Iris pigment epithelial cell (primary cell): ENCODE measurements around the gene LMX1B.
"Not testable (repeated sequence)": the region's sequence is repeated elsewhere in the genome, so short reads cannot be mapped to it uniquely, and the experiment has no call there.

Experiments
- DNase-seq: peaks from one replicate; pipeline ENCODE4 v3.0.0-alpha.2; 2011; ENCODE audit warnings: low read depth

LMX1B gene

DNA sequence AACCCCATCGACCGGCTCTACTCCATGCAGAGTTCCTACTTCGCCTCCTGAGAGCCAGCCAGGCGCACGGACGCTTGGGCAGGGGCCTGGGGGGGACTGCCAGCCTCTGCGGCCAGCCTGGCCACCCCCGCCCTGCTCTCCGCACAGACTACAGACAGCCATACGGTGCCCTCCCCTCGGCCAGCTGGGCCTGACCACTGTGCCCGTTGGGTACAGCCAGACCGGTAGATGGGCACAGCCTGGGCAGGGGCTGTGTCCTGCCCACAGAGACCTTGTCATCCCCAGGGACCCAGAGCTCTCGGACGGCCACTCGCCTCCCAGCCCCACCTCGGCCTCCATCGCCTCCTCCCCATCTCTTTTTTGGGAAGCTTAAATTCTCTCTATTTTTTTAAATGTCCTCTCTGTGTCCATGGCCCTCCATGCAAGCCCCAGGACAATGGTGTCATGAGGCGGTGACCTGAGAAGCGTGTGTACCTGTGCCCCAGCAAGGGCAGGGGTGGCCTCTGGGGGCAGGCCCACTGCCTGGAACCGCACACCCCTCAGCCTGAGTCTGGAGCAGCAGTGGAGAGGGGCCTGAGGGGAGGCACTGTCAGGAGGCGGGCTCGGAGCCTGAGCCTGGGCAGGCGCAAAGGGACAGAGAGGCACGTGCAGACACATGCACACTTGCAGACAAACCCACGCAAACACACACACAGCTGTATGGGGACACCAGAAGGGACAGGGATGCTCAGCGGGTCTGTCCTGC lies 82.8 kb downstream of the LMX1B start:
- no peak for DNase-seq

DNA sequence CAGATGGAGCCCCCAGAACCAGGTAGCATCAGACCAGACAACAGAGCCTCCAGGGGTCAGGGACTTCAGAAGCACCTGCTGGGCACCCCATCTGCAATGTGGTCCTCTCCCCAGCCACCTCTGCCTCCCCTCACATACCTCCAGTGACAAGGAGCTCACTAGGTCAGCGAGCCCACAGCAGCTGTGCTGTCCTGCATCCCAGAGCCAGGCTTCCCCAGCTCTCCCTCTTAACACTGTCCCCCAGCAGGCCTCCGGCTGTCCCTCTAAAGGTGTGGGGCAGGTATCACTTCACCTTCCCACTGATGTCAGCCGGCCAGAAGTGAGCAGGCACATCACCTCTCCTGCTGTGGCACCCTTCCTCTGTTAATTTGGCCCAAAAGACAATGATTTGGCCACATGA lies 83.6 kb downstream of the LMX1B start:
- DNase-seq, result no peak

DNA sequence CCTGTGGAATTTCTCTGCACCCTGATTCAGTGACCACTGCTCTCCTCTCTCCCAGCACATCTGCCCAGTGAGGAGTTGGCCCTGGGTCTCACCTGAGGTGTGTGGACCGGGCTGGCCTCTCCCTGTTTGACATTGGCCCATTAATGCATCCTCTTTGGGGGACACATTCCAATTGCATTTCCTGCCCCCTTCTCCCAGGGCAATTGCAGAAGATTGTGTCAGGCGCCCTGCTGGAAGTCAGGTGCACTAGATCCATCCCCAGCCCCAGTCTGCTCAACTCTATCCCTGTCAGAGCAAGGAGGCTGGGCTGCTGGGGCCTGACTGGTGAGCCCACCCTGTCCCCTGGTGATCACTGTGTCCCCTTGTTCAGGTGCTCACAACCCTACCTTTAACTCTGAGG lies 84.5 kb downstream of the LMX1B start:
- DNase-seq, result no peak

DNA sequence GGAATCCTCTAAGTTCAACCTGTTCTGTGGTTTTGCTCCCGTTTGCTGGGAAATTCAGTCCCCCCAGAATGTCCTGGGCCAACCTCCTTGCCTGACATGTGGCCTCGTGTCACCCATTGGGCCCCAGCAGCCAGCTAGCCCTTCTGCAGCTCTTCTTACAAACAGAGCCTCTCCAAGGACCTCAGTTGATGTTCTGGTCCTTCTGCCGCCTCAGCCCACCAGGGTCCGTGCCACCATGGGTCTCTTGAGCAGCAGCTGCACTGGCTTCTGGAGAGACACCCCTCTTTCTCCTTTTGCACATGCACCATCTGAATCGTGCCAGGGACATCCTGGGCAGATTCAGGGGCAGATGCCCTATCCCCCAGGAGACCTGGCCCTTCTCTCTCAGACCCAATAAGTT lies 85.0 kb downstream of the LMX1B start:
- no peak for DNase-seq

DNA sequence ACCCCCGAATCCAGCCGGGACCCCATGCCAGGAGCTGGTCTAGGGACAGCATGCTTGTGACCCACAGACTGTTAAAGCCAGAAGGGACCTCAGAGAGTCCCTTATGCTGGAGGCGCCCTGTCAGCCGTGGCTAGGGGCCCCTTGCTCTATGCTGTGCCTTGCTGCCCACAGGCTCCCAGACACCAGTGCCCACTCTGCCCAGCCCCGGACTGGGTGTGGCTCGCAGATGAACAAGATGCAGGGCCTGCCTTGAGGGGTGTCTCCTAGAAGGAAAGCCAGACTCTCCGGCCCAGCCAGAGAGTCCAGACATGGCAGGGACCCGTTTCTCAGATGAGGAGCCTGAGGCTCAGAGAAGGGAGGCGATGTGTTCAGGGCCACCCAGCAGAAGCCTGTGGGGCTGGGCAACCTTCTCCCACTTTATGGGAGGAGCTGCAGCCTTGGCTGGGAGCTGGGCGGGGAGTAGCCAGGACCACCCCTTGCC lies 85.7 kb downstream of the LMX1B start:
- DNase-seq, result no peak

DNA sequence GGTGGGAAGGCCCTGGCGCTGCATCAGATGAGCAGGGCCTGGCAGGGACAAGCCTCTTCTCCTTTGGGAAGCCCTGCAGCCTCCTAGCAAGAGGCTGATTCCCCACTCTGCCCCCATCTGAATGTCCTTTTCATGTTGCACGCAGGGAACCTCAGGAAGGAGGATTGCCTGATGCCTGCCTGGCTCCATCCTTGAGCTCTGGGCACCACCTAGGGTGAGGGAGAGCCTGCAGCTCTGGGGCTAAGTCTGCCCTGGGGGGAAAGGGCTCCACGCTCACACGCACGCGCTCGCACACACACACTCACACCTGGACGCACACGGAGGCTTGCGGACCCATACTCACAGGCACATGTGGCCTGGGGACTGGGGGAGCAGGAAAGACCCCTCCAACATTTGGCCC lies 86.6 kb downstream of the LMX1B start:
- no peak for DNase-seq

DNA sequence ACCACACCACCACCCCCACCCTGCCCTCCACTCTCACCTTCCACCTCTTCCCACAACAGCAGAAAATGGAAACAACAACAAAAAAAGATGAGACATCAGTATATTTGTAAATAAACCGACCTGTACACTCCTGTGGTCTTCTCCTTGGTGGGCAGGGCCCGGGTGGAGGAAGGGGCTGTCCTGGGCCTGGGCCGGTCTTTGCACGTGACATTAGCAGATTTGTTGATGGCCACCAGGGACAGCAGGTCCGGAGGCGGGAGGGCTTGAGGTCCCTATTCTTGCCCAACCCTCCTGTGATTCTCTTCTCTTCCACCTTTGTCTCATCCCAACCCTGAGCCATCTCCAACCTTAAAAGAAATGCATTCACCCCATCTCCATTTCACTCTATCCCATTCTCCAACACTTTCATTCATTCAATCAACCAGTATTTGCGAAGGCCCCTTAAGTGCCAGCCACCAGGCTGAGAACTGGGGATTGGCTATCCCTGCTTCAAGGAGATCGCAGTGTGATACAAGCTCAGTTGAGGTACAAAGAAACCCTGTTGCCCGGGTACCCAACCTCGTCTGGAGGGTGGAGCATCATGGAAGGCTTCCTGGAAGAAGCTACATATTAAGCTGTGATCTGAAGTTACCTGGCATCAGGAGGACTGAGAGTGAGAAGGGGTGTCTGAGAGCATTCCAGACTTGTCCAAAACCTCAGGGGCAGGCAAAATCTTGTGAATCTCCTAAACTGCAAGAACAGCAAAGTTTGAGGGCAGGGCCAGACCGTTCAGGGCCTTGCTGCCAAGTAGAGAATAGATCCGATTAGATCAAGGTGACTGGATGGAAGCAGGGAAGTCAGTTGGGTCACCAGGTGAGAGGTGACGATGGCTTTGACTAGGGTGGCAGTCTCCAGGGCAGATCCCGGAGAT lies 87.4 kb downstream of the LMX1B start:
- DNase-seq, result no peak

DNA sequence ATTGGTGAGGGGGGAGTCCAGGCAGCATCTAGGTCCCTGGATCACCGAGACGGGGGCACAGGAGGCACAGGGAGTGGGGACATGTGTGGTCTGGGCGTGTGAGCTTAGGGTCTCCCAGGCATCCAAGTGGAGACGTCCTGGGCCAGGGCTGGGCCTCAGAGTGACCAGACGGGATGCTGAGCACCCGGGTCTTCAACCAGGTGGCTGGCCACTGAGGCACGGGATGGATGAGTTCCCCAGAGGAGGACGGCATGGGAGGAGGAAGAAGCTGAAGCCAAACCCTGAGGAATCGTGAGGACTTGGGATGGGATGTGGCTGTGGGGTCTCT lies 88.0 kb downstream of the LMX1B start:
- DNase-seq, result no peak

DNA sequence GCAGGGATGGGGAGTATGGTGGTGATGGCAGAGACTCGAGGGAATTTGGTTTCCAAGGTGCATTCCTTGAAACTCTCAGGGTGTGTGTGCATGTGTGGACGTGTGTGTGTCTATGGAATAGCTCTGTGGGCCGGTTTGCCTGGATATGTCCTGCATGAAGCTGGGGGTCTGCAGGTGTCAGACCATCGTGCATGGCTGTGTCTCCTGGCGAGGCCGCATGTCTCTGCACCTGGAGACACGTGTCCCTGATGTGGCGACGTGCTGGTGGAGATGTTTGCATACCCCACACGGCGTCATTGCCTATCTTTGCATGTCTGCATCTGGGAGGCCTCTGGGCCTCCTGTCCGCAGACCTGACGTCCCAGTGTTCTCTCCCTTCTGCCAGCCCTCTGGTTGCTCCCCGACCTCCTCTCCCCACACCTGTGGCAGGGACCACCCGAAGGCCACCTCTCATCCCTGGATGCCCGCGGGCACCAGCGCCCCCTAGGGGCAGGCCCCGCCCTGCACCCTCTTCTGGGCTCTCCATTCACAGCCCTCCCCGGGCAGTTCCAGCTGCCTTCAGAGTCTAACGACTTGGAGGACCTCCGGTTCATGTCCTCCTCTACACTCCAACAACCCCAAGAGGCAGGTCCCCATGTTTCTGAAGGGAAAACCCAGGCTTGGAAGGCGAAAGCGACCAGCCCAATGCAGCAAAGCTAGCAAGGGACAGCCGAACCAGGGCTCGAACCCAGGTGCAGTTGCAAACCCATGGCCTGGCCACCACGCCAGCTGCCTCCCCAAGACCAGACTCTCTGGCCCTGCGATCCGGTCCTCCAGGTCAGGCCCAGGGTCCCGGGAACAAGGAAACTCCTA lies 88.6 kb downstream of the LMX1B start:
- no peak for DNase-seq

DNA sequence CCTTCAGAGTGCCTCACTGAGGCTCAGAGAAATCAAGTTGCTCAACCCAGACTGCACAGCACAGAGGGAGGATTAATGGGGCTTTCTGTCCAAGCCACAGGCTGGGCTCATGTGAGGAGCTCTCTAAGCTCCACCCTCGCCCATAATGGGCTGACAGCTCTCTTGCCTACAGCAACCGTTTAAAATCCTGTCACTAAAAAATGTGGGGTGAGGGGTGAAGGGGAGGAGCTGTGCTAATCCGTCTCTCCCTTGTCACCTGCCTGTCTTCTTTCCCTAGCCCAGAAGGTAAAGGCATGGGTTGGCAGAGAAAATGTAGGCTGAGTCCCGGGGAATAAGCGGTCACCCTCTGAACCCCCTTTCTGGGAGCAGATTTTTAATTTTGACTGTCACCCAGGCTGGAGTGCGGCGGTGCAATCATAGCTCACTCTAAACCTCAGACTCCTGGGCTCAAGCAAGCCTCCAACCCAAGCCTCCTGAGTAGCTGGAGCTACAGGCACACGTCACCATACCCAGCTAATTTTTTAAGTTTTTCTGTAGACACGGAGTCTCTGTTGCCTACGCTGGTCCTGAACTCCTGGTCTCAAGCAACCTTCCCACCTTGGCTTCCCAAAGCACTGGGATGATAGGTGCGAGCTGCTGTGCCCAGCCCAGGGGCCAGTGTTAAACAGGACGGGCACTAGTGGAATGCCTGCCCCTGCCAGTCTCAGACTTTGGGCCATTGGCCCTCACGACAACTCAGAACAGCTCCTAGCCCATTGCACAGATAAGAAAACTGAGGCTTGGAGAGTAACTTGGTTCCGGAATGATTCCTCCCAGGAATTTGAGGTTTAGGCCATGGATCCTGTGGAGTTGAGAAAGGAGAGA lies 89.5 kb downstream of the LMX1B start:
- peak; percentile 63 for DNase-seq

DNA sequence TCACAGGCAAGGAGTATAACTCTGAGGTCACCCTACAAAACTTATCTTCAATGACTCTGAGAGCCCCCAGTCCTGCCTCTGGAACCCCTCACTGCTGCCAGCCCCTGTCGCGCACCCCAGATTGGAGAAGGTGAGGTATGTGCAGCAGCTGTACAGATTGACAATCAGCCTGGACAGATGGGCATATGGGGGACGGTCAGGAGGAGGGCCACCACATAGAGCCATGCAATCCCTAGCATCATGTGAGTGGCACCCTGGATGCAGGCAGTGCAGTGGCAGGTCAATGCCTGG lies 90.1 kb downstream of the LMX1B start:
- DNase-seq, result no peak

DNA sequence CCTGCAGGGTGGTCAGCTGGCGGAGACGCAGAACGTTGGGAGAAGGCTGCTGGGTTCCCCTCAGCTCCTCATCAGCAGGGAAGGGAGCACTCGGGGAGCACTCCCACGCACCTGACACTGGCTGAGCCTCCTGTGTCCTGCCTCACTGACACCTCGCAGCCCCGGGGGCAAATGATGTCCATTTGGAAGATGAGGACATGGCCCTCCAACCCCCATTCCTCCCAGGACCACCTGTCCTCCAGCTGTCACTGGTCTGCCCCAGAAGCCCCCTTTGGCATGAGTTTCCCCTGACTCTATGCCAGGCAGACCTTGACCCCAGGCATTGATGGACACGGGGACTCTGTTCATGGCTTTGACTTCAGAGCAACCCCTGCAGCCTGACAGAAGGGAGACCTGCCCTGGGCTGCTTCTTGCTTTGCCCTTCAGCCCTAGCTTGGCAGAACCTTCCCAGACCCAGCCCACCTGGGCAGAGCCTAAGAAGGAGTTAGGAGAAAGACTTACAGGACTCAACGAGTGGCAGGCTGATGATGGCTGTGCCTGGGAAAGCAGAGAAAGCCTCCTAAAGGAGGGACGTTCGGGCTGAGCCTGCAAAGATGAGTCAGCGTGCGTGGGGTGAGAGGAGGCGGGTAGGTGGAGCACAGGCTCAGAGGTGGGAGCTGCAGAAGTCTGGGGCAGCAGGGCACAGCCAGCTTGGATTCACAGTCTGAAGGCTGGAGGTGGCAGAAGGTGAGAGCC lies 90.6 kb downstream of the LMX1B start:
- DNase-seq, result peak; percentile 76

DNA sequence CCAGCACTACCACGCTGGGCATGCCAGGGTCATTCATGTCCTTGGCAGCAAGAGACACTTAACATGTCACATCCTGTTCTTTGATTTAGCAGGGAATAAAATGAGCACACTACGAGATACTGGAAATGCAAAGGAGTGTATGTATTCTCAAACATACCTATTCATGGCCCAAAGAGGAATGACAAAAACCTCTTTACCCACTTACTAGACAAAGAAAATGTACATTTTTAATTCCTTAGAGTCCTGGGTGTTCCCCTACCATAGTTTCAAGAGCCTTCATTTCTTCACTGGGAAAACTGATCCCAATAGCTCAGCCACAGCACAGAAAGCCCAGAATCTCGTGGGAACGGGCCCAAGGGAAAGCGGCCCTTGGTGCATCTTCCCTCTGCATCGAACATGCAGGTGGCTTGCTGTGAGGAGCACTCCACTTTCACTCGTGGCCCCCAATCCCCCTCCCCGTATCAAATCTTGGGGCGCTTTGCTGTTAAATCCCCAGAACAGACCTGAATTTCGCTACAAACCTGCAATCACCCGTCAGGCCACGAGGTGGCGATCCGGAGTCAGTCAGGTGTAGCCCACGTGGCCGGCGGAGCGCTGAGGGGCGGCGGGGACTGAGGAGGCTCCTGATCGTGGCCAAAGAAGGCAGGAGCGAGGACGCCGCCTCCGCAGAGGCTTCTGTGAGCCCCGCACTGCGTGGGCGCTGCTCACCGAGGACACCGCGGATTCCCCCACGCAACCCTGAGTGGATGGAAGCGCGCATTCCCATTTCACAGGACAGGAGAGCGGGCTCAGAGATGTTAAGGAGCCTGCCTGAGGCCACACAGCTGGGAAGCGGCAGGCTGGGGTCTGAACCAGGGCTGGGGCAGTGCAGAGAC lies 91.4 kb downstream of the LMX1B start:
- DNase-seq, result peak; percentile 56

DNA sequence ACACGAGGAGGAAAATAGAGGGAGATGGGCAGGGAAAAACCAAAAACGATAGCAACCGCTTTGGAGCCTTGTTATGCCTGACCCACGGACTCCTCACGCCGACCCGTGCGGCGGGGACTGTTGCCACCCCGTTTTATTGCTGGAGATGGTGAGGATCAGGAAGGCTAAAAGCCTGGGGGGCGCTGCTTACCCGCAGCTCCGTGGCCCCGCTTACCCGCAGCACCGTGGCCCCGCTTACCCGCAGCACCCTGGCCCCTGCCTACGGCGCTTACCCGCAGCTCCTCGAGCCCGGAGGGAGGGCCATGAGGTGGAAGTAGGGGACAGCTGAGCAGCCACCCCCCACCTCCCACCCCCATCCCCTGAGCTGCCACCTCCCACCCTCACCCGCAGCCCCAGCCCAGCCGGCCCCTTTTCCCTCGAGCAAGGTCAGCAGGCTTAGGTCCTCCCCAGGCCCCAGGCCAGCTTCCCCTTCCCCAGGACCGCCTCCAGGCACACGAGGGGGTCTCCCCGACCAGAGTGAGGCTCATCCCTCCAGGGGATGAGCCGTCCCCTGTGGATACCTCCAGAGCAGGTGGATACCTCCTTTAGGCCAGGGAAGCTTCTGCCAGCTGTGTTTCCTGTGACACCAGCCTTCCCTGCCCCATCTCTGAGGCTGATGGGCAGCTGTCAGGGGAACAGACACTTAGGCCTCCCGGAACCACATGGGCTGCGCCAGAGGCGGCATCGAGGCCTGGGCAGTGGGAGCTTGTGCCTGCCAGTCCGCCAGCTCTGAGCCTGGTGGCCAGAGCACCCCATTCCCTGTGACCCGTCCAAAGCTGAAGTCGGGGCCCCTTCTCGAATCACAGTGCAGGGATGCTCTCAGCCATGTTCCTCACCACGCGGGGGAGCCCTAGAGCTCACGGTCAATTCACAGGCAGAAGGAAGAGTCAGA lies 92.3 kb downstream of the LMX1B start:
- peak; percentile 34 for DNase-seq

DNA sequence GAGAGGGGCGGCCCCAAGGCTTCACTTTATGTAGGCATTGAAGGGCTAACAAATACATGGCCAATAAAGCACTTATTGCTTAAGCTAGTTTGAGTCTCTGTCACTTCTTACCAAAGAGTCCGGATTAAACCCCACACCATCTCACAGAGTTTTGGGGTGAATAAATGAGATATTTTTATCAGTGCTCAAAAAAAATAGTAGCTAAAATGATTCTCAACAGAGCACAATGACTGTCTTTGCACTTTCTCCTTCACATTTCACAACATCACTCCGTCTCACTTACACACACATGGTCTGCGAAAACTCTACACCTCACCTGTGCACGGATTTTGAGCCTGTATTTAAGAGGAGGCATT lies 92.9 kb downstream of the LMX1B start:
- DNase-seq, result no peak

DNA sequence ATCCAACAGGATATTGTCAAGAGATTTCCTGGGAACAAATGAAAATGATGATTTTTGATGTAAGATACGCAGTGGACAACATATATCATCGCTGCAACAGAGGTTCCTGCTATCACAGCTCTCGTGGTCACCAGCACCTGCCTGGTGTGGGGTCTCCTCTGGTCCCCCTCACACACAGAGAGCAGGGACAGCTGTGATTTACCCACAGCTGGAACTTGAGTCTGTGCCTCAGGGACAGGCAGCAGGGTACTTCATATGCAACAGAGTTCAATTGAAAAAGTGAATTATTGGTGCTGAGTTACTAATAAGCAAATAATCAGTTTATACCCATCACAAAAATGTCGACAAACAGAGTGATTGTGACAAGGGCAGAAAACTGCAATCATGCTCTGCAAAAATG lies 93.4 kb downstream of the LMX1B start:
- no peak for DNase-seq

DNA sequence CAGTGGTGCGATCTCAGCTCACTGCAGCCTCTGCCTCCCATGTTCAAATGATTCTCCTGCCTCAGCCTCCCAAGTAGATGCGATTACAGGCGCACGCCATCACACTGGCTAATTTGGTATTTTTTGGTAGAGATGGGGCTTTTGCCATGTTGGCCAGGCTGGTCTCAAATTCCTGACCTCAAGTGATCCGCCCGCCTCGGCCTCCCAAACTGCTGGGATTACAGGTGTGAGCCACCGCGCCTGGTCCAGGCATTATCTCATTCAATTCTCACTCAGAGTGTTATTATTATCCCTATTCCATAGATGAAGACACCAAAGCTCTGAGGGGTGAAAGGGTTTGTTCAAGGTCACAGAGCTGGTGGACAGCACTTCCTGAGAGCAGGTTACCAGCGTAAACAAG lies 94.0 kb downstream of the LMX1B start:
- DNase-seq, result not testable (repeated sequence)

DNA sequence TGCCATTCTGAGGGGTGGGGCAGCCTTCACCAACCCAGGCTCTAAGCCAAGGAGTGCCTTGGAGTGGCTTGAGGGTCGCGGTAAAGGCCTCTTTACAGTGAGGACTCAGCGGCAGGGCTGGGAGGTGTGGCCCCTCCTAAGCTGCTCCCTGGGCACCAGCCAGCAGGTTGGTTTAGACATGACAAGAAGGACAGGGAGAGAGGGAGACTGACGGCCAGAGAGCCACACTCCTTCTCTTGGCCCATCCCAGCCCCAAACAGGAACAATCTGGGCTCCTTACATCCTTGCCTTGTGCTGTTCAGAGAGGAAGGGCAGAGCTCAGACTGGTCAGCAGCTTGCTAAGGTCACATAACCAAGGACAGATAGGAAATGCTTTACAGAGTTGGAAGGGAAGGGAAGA lies 94.5 kb downstream of the LMX1B start:
- no peak for DNase-seq

DNA sequence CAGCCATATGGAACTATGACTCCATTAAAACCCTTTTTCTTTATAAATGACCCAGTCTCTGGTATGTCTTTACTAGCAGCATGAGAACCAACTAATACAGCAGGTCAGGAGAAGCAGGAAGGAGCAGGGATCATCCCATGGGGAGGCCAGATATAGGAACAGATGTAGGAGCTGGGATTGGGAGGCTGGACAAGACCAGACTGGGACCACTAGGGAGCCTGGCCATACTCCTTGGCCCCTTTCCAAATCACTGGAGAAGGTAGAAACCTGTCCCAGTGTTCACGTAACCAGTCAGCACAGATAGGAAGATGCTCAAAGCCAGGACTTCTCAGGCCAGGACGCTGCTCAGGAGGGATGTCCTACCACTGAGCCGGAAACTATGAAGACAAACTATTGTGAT lies 95.5 kb downstream of the LMX1B start:
- DNase-seq, result no peak
